Peyer's patch (tissue), 4 donors: Measurements from ENCODE around the gene DOK6.

Experiments
- CTCF ChIP-seq, 6 experiments: fragments of 450-650 bp in 4 of 6; fragments of 200-600 bp in 2 of 6; sonication (generic) in 1 of 6; IDR thresholded peaks; one replicate each; pipeline ENCODE4 v1.5.1; 2017 to 2019; ENCODE audit warnings: antibody characterized with exemption in 6 of 6, mild to moderate bottlenecking in 3 of 6, moderate library complexity in 1 of 6
- POLR2A ChIP-seq, 2 donors: fragments of 450-650 bp; IDR thresholded peaks; one replicate each; pipeline ENCODE4 v1.5.1; 2017; ENCODE audit warnings: antibody characterized with exemption in 2 of 2, mild to moderate bottlenecking in 2 of 2, moderate library complexity in 2 of 2

- TF ChIP-seq CTCF (IDR thresholded peaks at IDR 0.05) (no peak), POLR2A (IDR thresholded peaks at IDR 0.05) (no peak)
Measured at GRCh38 chr18:69683176-69683575, 282.5 kb downstream of the DOK6 start.
